ENCODE results near the gene IGIP. TPM values are rescaled to one million over a fixed set of nuclear protein-coding genes. Genes with fewer than 3 reads are reported as not detected.

Gene IGIP
- total RNA-seq, 1 donor from 2014 or later, result 2.6 TPM

- Mint-ChIP-seq H3K36me3 (no peaks in the 10 kb centered on the region), H3K27me3 (peaks cover 58% of the 10 kb centered on the region), H3K4me1 (ENCODE audit: unreplicated experiment) (peaks cover 28% of the 10 kb centered on the region), H3K27ac (no peak overlapping the region), H3K9me3 (no peaks in the 10 kb centered on the region), H3K4me3 (peak overlapping the region; percentile 95)
- no peak for DNase-seq (ENCODE audit: extremely low spot score, unreplicated experiment)
- TF ChIP-seq CTCF (conservative IDR thresholded peaks at IDR 0.05), result no peak
Measured at GRCh38 chr5:140112685-140113179, 13.0 kb upstream of the IGIP start.

GRCh38 chr5:140113180-140113698 is 12.5 kb upstream of the IGIP start:
- Mint-ChIP-seq H3K36me3 (no peaks in the 10 kb centered on the region), H3K9me3 (no peaks in the 10 kb centered on the region), H3K27me3 (peaks cover 55% of the 10 kb centered on the region), H3K4me1 (ENCODE audit: unreplicated experiment) (peaks cover 30% of the 10 kb centered on the region), H3K4me3 (peak overlapping the region; percentile 95), H3K27ac (no peak overlapping the region)
- DNase-seq (ENCODE audit: extremely low spot score, unreplicated experiment), result peak; percentile 70
- no peak for TF ChIP-seq CTCF (conservative IDR thresholded peaks at IDR 0.05)

GRCh38 chr5:140113699-140114263 is 12.0 kb upstream of the IGIP start, which contains the start of gene PURA:
Gene PURA, plus strand, starts transcription at chr5:140114109. Its CDS starts 73 bp downstream, at chr5:140114182.
- DNase-seq (ENCODE audit: extremely low spot score, unreplicated experiment), result peak; percentile 97
- H3K27me3 Mint-ChIP-seq, result peaks cover 50% of the 10 kb centered on the region
- no peaks in the 10 kb centered on the region for H3K9me3 Mint-ChIP-seq
- peak; percentile 36 for TF ChIP-seq CTCF (conservative IDR thresholded peaks at IDR 0.05)
- peaks cover 30% of the 10 kb centered on the region for H3K4me1 Mint-ChIP-seq (ENCODE audit: unreplicated experiment)
- H3K27ac Mint-ChIP-seq, result peak within 1 kb of the TSS; percentile 86
- peak within 1 kb of the TSS; percentile 95 for H3K4me3 Mint-ChIP-seq
- H3K36me3 Mint-ChIP-seq, result no peaks in the 10 kb centered on the region

GRCh38 chr5:140114341-140115185 is 11.2 kb upstream of the IGIP start:
- Mint-ChIP-seq H3K27ac (peak overlapping the region; percentile 79), H3K4me3 (peak overlapping the region; percentile 95), H3K27me3 (peaks cover 42% of the 10 kb centered on the region), H3K4me1 (ENCODE audit: unreplicated experiment) (peaks cover 30% of the 10 kb centered on the region), H3K36me3 (no peaks in the 10 kb centered on the region), H3K9me3 (no peaks in the 10 kb centered on the region)
- no peak for TF ChIP-seq CTCF (conservative IDR thresholded peaks at IDR 0.05)
- DNase-seq (ENCODE audit: extremely low spot score, unreplicated experiment), result peak; percentile 79

GRCh38 chr5:140115186-140115500 is 10.6 kb upstream of the IGIP start:
- peaks cover 30% of the 10 kb centered on the region for H3K4me1 Mint-ChIP-seq (ENCODE audit: unreplicated experiment)
- no peak for DNase-seq (ENCODE audit: extremely low spot score, unreplicated experiment)
- H3K36me3 Mint-ChIP-seq, result no peaks in the 10 kb centered on the region
- no peak for TF ChIP-seq CTCF (conservative IDR thresholded peaks at IDR 0.05)
- H3K9me3 Mint-ChIP-seq, result no peaks in the 10 kb centered on the region
- peak overlapping the region; percentile 79 for H3K27ac Mint-ChIP-seq
- H3K27me3 Mint-ChIP-seq, result peaks cover 36% of the 10 kb centered on the region
- H3K4me3 Mint-ChIP-seq, result peak overlapping the region; percentile 95

Measured in type B pancreatic cell (in vitro differentiated cells).